ENCODE results near the gene CD93. TPM values are rescaled to one million over a fixed set of nuclear protein-coding genes. Genes with fewer than 3 reads are reported as not detected.

The CD93 gene
- total RNA-seq, 2 experiments from 2014 or later = 1.1 TPM

DNA sequence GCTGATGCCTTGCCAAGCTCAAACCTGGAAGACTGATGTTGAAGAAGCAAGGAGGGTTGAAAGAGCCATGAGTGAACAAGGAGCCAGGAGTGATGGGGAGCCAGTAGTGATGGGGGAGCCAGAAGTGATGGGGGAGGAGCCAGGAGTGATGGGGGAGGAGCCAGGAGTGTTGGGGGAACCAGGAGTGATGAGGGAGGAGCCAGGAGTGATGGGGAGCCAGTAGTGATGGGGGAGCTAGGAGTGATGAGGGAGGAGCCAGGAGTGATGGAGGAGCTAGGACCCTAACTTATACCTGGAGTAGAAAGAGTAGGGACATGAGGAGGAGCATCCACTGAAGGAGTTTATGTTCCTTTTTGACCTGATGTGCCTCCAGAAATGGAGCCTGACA is 14.6 kb upstream of the CD93 start:
- H3K36me3 ChIP-seq (ENCODE audit: insufficient read depth, low read length) = no peaks in the 10 kb centered on the region
- H3K4me3 ChIP-seq (ENCODE audit: low read length) = no peak overlapping the region
- POLR2A ChIA-PET = no interaction called here
- no peak overlapping the region for H3K4me3 Mint-ChIP-seq
- DNase-seq = no peak
- H3K9me3 ChIP-seq (ENCODE audit: control insufficient read depth in 1 of 2, insufficient read depth in 1 of 2, low read length in 2 of 2) = no peaks in the 10 kb centered on the region
- H3K4me1 Mint-ChIP-seq (ENCODE audit: low read depth) = no peaks in the 10 kb centered on the region
- H3K27ac ChIP-seq (ENCODE audit: low read depth in 1 of 2, low read length in 2 of 2) = no peak overlapping the region
- CTCF ChIA-PET = no interaction called here
- no peaks in the 10 kb centered on the region for H3K27me3 Mint-ChIP-seq
- H3K27me3 ChIP-seq (ENCODE audit: control insufficient read depth in 1 of 2, insufficient read depth in 2 of 2, low read length in 2 of 2) = no peaks in the 10 kb centered on the region
- TF ChIP-seq, protein P1, sequence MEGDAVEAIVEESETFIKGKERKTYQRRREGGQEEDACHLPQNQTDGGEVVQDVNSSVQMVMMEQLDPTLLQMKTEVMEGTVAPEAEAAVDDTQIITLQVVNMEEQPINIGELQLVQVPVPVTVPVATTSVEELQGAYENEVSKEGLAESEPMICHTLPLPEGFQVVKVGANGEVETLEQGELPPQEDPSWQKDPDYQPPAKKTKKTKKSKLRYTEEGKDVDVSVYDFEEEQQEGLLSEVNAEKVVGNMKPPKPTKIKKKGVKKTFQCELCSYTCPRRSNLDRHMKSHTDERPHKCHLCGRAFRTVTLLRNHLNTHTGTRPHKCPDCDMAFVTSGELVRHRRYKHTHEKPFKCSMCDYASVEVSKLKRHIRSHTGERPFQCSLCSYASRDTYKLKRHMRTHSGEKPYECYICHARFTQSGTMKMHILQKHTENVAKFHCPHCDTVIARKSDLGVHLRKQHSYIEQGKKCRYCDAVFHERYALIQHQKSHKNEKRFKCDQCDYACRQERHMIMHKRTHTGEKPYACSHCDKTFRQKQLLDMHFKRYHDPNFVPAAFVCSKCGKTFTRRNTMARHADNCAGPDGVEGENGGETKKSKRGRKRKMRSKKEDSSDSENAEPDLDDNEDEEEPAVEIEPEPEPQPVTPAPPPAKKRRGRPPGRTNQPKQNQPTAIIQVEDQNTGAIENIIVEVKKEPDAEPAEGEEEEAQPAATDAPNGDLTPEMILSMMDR (IDR thresholded peaks at IDR 0.05) = no peak
- H3K36me3 Mint-ChIP-seq (ENCODE audit: low read depth) = no peaks in the 10 kb centered on the region
- no peak for ATAC-seq (ENCODE audit: poor library complexity)
- no peaks in the 10 kb centered on the region for H3K4me1 ChIP-seq (ENCODE audit: insufficient read depth, low read length)
- intact Hi-C loops (cut with DNase I, micrococcal nuclease) = no loop called here
- no peaks in the 10 kb centered on the region for H3K9me3 Mint-ChIP-seq
- no peak overlapping the region for H3K27ac Mint-ChIP-seq

DNA sequence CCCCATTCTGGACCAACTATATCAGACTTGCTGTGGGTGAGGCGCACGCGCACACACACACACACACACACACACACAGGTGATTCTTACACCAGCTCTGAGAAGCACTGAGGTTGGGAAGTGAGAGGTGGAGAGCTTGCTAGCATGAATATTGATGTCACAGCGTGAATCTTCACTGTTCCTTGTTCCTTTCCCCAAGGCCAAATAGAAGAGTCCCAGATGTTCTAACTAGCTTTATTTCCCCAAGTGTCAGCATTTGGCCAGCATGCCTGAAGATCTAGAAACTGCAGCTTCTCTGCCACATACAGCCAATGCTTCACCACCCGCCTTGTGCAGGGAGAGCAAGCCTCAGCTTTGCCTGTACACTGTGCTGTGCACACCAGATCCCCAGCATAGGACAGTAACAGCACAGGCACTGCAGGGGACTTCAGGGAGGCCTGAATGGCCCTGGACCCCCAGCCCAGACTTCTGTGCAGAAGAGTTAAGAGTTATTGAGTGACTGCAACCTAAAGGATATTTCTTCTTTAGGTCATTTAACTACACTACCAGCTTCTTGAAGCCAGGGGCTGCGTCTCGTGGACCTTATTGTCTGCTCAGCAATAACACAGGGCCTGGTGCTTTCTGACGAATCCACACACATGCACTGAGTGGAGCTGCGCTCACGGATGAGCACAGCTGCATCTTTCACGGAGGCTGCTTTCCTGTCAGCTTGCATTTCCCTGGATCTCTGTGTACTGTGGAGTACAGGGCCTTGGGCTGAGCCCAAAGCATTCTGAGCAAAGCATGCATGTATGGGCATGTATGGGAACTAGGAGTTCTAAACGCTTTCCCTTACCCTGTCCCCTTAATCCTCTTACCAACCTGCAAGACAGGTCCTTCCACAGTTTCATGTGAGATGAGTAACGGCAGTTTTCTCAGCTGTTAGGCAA is 13.9 kb upstream of the CD93 start:
- CTCF ChIA-PET = no interaction called here
- no peaks in the 10 kb centered on the region for H3K4me1 ChIP-seq (ENCODE audit: insufficient read depth, low read length)
- no peak overlapping the region for H3K27ac Mint-ChIP-seq

DNA sequence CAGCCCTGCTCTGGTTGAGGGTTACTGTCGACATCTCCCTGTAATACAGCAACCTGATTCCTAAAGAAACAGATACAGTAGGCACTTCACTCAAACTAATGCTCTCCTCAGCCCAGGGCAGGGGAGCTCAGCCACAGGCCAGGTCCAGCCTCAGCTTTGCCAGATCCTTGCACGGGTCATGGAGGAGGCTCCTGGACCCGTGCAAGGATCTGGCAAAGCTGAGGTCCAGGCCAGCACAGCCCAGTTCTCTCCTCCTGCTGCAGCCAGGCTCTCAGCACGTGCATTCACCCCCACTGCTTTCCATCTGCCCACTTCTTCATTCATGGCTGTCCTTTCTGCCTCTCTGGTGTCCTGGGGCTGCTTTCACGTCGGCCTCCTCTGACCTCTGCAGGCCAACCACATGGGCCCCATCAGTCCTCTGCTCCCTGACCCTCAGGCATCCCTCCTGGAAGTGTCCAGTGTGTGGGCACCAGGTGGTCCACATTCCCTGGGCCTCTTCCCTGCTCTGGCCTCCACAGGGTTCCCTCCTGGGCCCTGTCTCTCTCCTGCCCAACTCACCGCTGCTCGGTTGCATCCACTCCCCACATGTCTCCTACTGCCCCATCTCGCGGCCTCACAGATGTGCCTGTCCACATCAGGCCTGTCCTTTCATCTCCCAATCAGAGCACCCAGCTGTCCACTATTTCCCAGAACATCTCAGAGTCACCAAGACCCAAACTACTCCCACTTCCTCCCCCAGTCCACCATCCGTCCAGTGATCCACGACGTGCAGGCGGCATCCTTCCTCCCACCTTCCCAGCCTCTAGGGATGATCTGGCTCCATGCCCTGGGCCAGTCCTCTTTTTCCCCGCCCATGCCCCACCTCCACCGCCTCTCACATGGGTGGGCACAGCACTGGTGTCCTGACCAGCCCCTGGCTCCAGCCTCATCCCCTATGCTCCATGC is 11.8 kb upstream of the CD93 start:
- no peaks in the 10 kb centered on the region for H3K27me3 Mint-ChIP-seq
- no peak overlapping the region for H3K4me3 Mint-ChIP-seq
- ChIA-PET POLR2A (no interaction called here), CTCF (no interaction called here)
- intact Hi-C loops (cut with DNase I, micrococcal nuclease) = no loop called here
- no peaks in the 10 kb centered on the region for H3K9me3 Mint-ChIP-seq
- Histone ChIP-seq H3K36me3 (ENCODE audit: insufficient read depth, low read length) (no peaks in the 10 kb centered on the region), H3K27me3 (ENCODE audit: control insufficient read depth in 1 of 2, insufficient read depth in 2 of 2, low read length in 2 of 2) (peaks cover 0 to 4% of the 10 kb centered on the region in 2 experiments), H3K9me3 (ENCODE audit: control insufficient read depth in 1 of 2, insufficient read depth in 1 of 2, low read length in 2 of 2) (no peaks in the 10 kb centered on the region), H3K27ac (ENCODE audit: low read depth in 1 of 2, low read length in 2 of 2) (no peak overlapping the region), H3K4me3 (ENCODE audit: low read length) (no peak overlapping the region), H3K4me1 (ENCODE audit: insufficient read depth, low read length) (no peaks in the 10 kb centered on the region)
- H3K36me3 Mint-ChIP-seq (ENCODE audit: low read depth) = no peaks in the 10 kb centered on the region
- TF ChIP-seq, protein P1 (IDR thresholded peaks at IDR 0.05) = no peak
- DNase-seq (no peak), ATAC-seq (ENCODE audit: poor library complexity) (no peak)
- no peaks in the 10 kb centered on the region for H3K4me1 Mint-ChIP-seq (ENCODE audit: low read depth)
- H3K27ac Mint-ChIP-seq = no peak overlapping the region

More for the DNA sequence above, 13.9 kb upstream of the CD93 start:
- Histone ChIP-seq H3K9me3 (ENCODE audit: control insufficient read depth in 1 of 2, insufficient read depth in 1 of 2, low read length in 2 of 2) (no peaks in the 10 kb centered on the region), H3K27ac (ENCODE audit: low read depth in 1 of 2, low read length in 2 of 2) (no peak overlapping the region), H3K27me3 (ENCODE audit: control insufficient read depth in 1 of 2, insufficient read depth in 2 of 2, low read length in 2 of 2) (no peaks in the 10 kb centered on the region), H3K4me3 (ENCODE audit: low read length) (no peak overlapping the region), H3K36me3 (ENCODE audit: insufficient read depth, low read length) (no peaks in the 10 kb centered on the region)
- Mint-ChIP-seq H3K27me3 (no peaks in the 10 kb centered on the region), H3K9me3 (no peaks in the 10 kb centered on the region), H3K4me1 (ENCODE audit: low read depth) (no peaks in the 10 kb centered on the region), H3K36me3 (ENCODE audit: low read depth) (no peaks in the 10 kb centered on the region), H3K4me3 (no peak overlapping the region)
- ATAC-seq (ENCODE audit: poor library complexity) (no peak), DNase-seq (no peak)
- intact Hi-C loops (cut with DNase I, micrococcal nuclease) = no loop called here
- POLR2A ChIA-PET = no interaction called here
- TF ChIP-seq, protein P1 (IDR thresholded peaks at IDR 0.05) = no peak

Measured in CD4-positive, alpha-beta T cell (primary cell).